CD4-positive, alpha-beta memory T cell (primary cell): ENCODE measurements around the gene PLA2G4E. TPM values are rescaled to one million over a fixed set of nuclear protein-coding genes. Genes with fewer than 3 reads are reported as not detected.

Experiments
- polyA plus RNA-seq, 2 donors: library from polyadenylated mRNA; unstranded; fragments of 300-500 nt; fragmentation: Illumina TruSeq; gene quantifications; one replicate each; pipeline ENCODE4 v1.2.3, GENCODE V29; 2021
- total RNA-seq, 2 experiments: library from RNA; stranded (reverse); gene quantifications; one replicate each; pipeline ENCODE4 v1.2.3, GENCODE V29; 2021

Gene PLA2G4E
- total and polyA plus RNA-seq, 4 experiments from 2014 or later: not detected

Other genes with a start within 250 kb of the PLA2G4E start
- 10 to 100 TPM; 39.7 to 42.6 TPM for gene MAPKBP1, start 246.6 kb downstream of the PLA2G4E start, total RNA-seq
- 1 to 10 TPM in 1 of 2 donors, under 1 TPM in 1; 0.87 to 3.8 TPM for gene MAPKBP1, start 246.6 kb downstream of the PLA2G4E start, polyA plus RNA-seq
- gene JMJD7, start 192.9 kb downstream of the PLA2G4E start, total RNA-seq: 10 to 100 TPM; 75.0 to 78.5 TPM
- gene JMJD7, start 192.9 kb downstream of the PLA2G4E start, polyA plus RNA-seq: 10 to 100 TPM; 18.7 to 28.0 TPM
- 10 to 100 TPM; 64.5 to 64.9 TPM for gene PLA2G4B, start 182.2 kb downstream of the PLA2G4E start, total RNA-seq
- 1 to 10 TPM; 1.5 to 2.8 TPM for gene PLA2G4B, start 182.2 kb downstream of the PLA2G4E start, polyA plus RNA-seq
- gene SPTBN5, start 127.0 kb downstream of the PLA2G4E start, total RNA-seq: 1 to 10 TPM; 2.4 to 2.7 TPM
- under 1 TPM in 1 of 2 donors, not detected in 1; 0.03 TPM for gene SPTBN5, start 127.0 kb downstream of the PLA2G4E start, polyA plus RNA-seq
- 10 to 100 TPM; 15.2 to 15.6 TPM for gene EHD4, start 48.5 kb downstream of the PLA2G4E start, total RNA-seq
- gene EHD4, start 48.5 kb downstream of the PLA2G4E start, polyA plus RNA-seq: 10 to 100 TPM; 13.9 to 16.4 TPM
- not detected for gene PLA2G4D, start 73.5 kb upstream of the PLA2G4E start, total RNA-seq
- not detected for gene PLA2G4D, start 73.5 kb upstream of the PLA2G4E start, polyA plus RNA-seq
- gene PLA2G4F, start 135.6 kb upstream of the PLA2G4E start, total RNA-seq: not detected
- not detected for gene PLA2G4F, start 135.6 kb upstream of the PLA2G4E start, polyA plus RNA-seq
- 100 to 1,000 TPM; 114 to 120 TPM for gene VPS39, start 187.3 kb upstream of the PLA2G4E start, total RNA-seq
- gene VPS39, start 187.3 kb upstream of the PLA2G4E start, polyA plus RNA-seq: 10 to 100 TPM; 21.2 to 39.1 TPM